ENCODE measurements around the gene NRG3. TPM values are rescaled to one million over a fixed set of nuclear protein-coding genes. Genes with fewer than 3 reads are reported as not detected.

Gene NRG3
- total and polyA plus RNA-seq, 2 of the 4 experiments (the other 2 are of a cell fraction) = not detected

DNA sequence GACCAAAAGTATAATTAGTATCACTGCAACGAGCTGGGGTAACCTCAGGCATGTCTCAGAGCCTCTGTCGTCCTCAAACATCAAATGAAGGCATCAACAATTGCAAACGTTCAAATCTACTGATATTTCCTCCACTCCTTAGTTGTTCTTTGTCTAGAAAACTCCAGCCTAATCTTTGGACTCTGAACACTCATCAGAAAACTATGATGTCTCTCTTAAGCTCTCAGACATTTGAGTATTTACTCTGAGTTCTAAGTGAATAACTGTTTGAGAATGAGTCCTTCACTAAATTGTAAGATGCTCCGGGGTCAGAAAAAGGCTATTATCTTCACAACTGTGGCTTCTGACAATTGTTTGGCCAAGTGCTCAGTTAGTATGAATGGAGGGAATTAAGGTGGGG, 536.4 kb downstream of the NRG3 start:
- in situ Hi-C loops (cut with MboI; ENCODE audit: low sequenced_read_pairs) = no loop called here
- Histone ChIP-seq H2BK20ac (ENCODE audit: low read depth, low read length) (no peak overlapping the region), H3K9me1 (ENCODE audit: insufficient read depth, low read length) (no peaks in the 10 kb centered on the region), H3K4me3 (ENCODE audit: insufficient read depth, low read depth, low read length) (no peak overlapping the region), H2BK120ac (ENCODE audit: low read depth, low read length) (no peak overlapping the region), H3K14ac (replicated peaks; ENCODE audit: low read depth, low read length) (no peak overlapping the region), H4K8ac (ENCODE audit: low read depth in 2 of 2, low read length in 2 of 2) (no peak overlapping the region), H3K18ac (ENCODE audit: low read depth, low read length) (no peak overlapping the region), H2BK5ac (ENCODE audit: low read depth, low read length, poor library complexity, severe bottlenecking) (no peak overlapping the region), H3K4me1 (ENCODE audit: control insufficient read depth, insufficient read depth, low read length) (no peaks in the 10 kb centered on the region), H3K4me2 (ENCODE audit: low read depth, low read length) (no peak overlapping the region), H3K23ac (ENCODE audit: low read depth, low read length) (no peak overlapping the region), H2AK9ac (replicated peaks; ENCODE audit: low read depth, low read length, poor library complexity) (no peak overlapping the region), H3K27ac (ENCODE audit: insufficient read depth, low read length) (no peak overlapping the region), H4K91ac (ENCODE audit: insufficient read depth, low read depth, low read length) (no peak overlapping the region), H3K4ac (ENCODE audit: low read depth, low read length) (no peak overlapping the region), H3K27me3 (ENCODE audit: control insufficient read depth, insufficient read depth, low read length) (no peaks in the 10 kb centered on the region), H3K9ac (ENCODE audit: low read depth, low read length) (no peak overlapping the region), H3K36me3 (ENCODE audit: control insufficient read depth, insufficient read depth, low read length) (no peaks in the 10 kb centered on the region), H4K5ac (ENCODE audit: low read depth, low read length) (no peak overlapping the region), H4K20me1 (ENCODE audit: insufficient read depth, low read length) (no peaks in the 10 kb centered on the region), H2AK5ac (ENCODE audit: low read depth, low read length) (no peak overlapping the region), H2AFZ (replicated peaks; ENCODE audit: low read length, poor library complexity) (no peak overlapping the region), H3K79me1 (ENCODE audit: low read depth in 1 of 2, low read length in 2 of 2) (no peaks in the 10 kb centered on the region), H3K9me3 (ENCODE audit: control insufficient read depth, insufficient read depth, low read length) (peaks cover 6% of the 10 kb centered on the region; the same call in 1 of the 2 replicates), H3K56ac (ENCODE audit: extremely low read depth, insufficient read depth, low read length) (no peak overlapping the region), H2BK15ac (ENCODE audit: low read depth, low read length) (no peak overlapping the region)
- intact Hi-C loops (cut with micrococcal nuclease) = no loop called here
- WGBS, 2 experiments (ENCODE audit: extremely low coverage in 2 of 2, insufficient read length in 1 of 2) = 14% methylated on average over 2 of the region's 4 CpGs; no CpG with 5 or more reads in 1 of the 2 experiments
- DNase-seq (no peak), ATAC-seq (ENCODE audit: low read depth) (no peak)
- TF ChIP-seq CHD1 (IDR thresholded peaks at IDR 0.05; ENCODE audit: low read depth, low read length) = no peak
- TF ChIP-seq, protein P1, sequence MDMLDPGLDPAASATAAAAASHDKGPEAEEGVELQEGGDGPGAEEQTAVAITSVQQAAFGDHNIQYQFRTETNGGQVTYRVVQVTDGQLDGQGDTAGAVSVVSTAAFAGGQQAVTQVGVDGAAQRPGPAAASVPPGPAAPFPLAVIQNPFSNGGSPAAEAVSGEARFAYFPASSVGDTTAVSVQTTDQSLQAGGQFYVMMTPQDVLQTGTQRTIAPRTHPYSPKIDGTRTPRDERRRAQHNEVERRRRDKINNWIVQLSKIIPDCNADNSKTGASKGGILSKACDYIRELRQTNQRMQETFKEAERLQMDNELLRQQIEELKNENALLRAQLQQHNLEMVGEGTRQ (IDR thresholded peaks at IDR 0.05; ENCODE audit: low read depth, low read length) = no peak
- dilution Hi-C loops (cut with HindIII; ENCODE audit: low sequenced_read_pairs, unreplicated experiment) = no loop called here
- CTCF ChIA-PET = no interaction called here
- POLR2A ChIA-PET (ENCODE audit: unreplicated experiment) = no interaction called here
- BruUV-seq (replicated peaks) = no TSS peak

Measured in IMR-90 (cell line).